ENCODE data around the gene CEMP1.
A peak's percentile ranks its signal among the peaks of the same experiment; 100 is the strongest.

The CEMP1 gene

GRCh38 chr16:2519711-2520080, 11.5 kb downstream of the CEMP1 start:
- TF ChIP-seq CTCF (IDR thresholded peaks at IDR 0.05) (no peak), ZFX (IDR thresholded peaks at IDR 0.05; ENCODE audit: borderline replicate concordance) (no peak)
- peak overlapping the region; percentile 92 for H3K27ac ChIP-seq

GRCh38 chr16:2518823-2519710, 12.1 kb downstream of the CEMP1 start:
- TF ChIP-seq CTCF (IDR thresholded peaks at IDR 0.05) (no peak), ZFX (IDR thresholded peaks at IDR 0.05; ENCODE audit: borderline replicate concordance) (no peak)
- H3K27ac ChIP-seq: peak overlapping the region; percentile 92

GRCh38 chr16:2517954-2518605, 13.1 kb downstream of the CEMP1 start:
- H3K27ac ChIP-seq: peak overlapping the region; percentile 92
- TF ChIP-seq CTCF (IDR thresholded peaks at IDR 0.05) (no peak), ZFX (IDR thresholded peaks at IDR 0.05; ENCODE audit: borderline replicate concordance) (no peak)

- TF ChIP-seq CTCF (IDR thresholded peaks at IDR 0.05) (no peak), ZFX (IDR thresholded peaks at IDR 0.05; ENCODE audit: borderline replicate concordance) (no peak)
- peak overlapping the region; percentile 92 for H3K27ac ChIP-seq
Measured at GRCh38 chr16:2516391-2517240, 14.6 kb downstream of the CEMP1 start.

GRCh38 chr16:2515180-2515851, 15.9 kb downstream of the CEMP1 start:
- TF ChIP-seq CTCF (IDR thresholded peaks at IDR 0.05) (no peak), ZFX (IDR thresholded peaks at IDR 0.05; ENCODE audit: borderline replicate concordance) (no peak)
- peak overlapping the region; percentile 92 for H3K27ac ChIP-seq

- H3K27ac ChIP-seq: peak overlapping the region; percentile 92
Measured at GRCh38 chr16:2514333-2515179, 16.7 kb downstream of the CEMP1 start.

More at GRCh38 chr16:2514333-2515179, 16.7 kb downstream of the CEMP1 start:
- TF ChIP-seq CTCF (IDR thresholded peaks at IDR 0.05): no peak
- TF ChIP-seq ZFX (IDR thresholded peaks at IDR 0.05; ENCODE audit: borderline replicate concordance): no peak

Data from 22Rv1 (cell line).